Endothelial cell of hepatic sinusoid (primary cell): ENCODE data around the gene BSCL2.
"Not testable (repeated sequence)": the region's sequence is repeated elsewhere in the genome, so short reads cannot be mapped to it uniquely, and the experiment has no call there.

Experiments used
- in situ Hi-C: cut with HindIII; loops from 2 replicates; pipeline ENCODE4 v1.10.0; 2017; ENCODE audit warnings: low sequenced_read_pairs

Gene BSCL2

DNA sequence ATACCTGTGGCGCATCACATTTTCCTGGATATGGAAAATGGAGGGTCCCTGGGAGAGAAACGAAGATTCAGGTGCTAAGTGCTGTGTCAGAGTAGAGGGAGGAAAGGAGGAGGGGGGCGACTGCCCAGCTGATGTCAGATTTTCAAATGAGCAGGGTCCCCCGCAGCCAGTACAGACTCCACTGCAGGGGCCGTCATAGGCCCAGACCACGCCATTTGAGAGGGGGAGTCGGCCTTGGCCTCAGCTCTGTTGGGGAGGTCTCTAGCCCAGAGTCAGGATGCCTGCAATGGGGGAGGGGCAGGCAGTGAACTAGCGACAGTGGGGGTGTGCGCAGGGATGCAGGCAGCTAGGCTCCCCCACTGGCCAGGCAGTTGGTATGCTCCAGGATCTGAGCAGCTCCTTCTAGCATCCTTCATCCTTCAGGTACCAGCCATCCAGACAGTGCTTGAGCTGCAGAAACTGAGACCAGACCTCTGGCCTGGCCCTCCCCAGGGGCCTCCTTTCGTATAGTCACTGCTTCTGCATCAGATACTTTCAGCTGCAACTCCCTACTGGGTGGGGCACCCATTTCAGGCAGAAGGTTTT, at the start of gene BSCL2, which contains the start of gene GNG3:
Gene BSCL2, minus strand, starts transcription at position 148 of the 585 bp plus-strand sequence. CDS start 229 bp downstream, outside the sequence.
Gene GNG3, plus strand, starts transcription at position 400 of the 585 bp plus-strand sequence. CDS start 620 bp downstream, outside the sequence.
- in situ Hi-C loops = no loop called here

DNA sequence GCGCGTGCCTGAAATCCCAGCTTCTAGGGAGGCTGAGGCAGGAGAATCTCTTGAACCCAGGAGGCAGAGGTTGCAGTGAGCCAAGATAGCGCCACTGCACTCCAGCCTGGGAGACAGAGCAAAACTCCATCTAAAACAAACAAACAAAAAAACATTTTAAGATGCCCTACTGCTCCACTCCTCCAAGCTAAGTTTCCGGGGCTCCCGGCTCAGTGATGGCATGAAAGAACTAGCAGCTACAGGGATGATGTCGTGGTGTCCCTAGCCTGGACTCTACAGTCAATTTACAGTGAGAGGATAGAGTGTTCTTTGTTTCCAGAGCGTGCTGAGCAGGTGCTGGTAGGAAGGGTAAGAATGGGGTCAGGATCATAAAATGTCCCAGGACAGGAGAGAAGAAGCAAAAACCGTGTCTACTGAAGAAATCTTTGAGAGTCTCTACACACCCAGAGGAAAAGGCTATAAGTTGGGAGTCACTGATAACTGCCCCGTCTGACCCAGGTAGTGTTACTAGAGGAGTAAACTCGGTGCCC, 47.9 kb upstream of the BSCL2 start:
- in situ Hi-C loops = no loop called here

DNA sequence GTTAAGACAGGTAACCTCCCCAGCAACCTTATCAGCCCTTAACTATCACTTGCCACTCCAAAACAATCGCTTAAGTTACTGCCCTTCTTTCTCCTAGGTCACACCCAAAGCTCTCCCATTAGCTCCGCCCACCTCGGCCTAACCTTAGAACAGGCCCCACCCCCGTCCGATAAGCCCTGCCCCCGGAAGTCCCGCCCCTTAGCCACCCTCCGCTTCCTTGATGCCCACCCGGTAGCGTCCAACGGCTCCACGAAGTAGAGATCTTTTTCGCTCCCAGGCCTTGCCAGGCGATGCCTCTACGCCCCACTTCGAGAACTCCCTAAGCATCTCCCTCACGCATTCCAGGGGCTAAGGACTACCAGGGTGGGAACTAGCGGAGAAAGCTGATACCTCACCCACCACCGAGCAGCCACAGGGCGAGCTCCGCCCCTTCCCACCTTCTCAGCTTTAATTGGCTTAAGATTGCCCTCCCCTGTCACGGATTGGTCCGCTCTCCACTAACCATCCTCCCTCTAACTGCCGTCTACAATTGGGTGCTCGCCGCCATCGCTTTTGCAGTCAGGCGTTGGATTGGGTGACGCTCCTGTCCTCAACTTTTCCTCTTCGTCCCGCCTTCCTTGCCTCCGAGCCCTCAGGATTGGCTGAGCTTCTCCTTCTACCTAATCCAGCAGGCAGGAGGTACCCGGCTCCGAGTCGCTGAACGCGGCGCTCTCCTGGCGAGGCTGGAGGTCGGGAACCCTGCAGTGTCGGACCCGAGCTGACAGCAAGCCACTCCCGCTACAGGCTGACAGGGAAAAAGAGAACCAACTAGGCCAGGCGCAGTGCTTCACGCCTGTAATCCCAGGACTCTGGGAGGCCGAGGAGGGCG, 46.7 kb upstream of the BSCL2 start, which contains the start of gene ZBTB3:
Gene ZBTB3, minus strand, starts transcription at position 425 of the 868 bp plus-strand sequence. CDS start 496 bp downstream, outside the sequence.
- in situ Hi-C loops = loop anchor here (5.0 kb wide), 1 partner anchor 117 kb away; no protein-coding TSS in a partner anchor

DNA sequence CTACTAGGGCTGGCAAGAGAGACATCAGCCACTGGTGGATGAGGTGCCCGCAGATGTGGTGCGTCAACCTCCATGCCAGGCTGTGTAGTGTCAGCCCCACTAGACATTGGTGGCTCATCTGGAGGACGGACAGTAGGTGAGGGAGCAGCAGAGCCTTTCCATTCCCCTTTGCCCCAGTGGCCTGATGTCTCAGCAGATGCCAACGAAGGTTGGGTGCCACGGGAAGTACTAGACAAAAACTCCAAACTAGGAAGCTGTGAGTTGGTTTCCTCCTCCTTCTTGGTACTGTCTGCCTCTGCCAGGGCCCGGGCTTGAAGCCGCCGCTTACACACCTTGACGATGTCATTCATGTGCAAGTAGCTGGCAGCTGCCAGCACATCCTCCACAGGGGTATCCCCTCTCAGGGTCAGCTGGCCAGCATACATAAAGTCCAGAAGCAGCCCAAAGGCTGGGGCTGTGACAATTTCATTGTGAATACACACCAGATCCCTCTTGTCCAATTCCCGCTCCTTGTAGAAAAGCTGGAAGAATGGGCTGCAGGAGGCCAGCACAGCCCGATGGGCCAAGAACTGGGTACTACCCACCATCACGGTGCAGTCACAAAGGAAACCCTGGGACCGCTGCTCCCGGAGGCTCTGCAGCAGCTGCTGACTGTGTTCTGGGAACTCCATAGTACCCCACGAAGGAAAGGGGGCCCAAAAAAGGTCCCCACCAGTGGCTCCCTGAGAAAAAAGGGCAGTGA, 45.9 kb upstream of the BSCL2 start:
- in situ Hi-C loops = loop anchor here (5.0 kb wide), 1 partner anchor 116 kb away; no protein-coding TSS in a partner anchor

DNA sequence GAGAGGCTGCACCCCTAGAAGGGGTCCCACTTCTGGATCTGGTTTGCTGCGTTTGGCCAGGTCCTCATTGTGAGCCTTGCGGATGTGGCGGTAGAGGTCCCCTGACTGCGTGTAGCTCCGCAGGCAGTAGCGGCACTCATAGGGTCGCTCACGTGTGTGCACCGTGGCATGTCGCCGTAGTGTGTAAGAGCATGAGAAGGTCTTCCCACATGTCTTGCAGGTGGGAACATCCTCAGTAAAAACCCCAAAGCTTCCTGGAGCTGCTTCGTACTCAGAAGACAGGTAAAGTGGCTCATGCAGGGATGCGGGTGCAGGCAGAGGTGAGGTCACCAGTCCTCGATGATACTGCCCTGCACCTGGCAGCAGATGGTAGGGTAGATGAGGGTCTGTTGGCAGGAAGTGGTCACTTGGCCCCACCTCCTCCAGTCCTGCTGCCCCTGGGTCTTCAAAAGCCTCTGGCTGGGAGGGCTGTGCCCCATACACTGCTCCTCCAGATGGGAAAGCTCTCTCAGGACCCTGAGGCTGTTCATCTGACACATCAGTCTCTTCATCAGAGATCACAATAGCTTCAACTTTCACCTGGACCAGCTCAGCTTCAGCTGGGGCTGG, 45.1 kb upstream of the BSCL2 start:
- in situ Hi-C loops = loop anchor here (5.0 kb wide), 1 partner anchor 115 kb away; no protein-coding TSS in a partner anchor

DNA sequence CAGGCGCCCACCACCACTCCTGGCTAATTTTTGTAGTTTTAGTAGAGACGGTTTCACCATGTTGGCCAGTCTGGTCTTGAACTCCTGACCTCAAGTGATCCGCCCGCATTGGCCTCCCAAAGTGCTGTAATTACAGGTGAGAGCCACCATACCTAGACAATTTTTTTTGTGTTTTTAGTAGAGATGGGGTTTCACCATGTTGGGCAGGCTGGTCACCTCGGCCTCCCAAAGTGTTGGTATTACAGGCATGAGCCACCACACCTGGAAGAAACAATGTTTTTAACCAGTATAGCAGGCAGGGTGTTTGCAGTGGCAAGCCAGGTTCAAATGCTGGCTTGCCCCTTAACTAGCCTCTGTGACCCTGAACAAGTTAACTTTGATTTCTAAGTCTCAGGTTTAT, 42.7 kb upstream of the BSCL2 start:
- in situ Hi-C loops = loop anchor here (5.0 kb wide), 1 partner anchor 113 kb away; no protein-coding TSS in a partner anchor

DNA sequence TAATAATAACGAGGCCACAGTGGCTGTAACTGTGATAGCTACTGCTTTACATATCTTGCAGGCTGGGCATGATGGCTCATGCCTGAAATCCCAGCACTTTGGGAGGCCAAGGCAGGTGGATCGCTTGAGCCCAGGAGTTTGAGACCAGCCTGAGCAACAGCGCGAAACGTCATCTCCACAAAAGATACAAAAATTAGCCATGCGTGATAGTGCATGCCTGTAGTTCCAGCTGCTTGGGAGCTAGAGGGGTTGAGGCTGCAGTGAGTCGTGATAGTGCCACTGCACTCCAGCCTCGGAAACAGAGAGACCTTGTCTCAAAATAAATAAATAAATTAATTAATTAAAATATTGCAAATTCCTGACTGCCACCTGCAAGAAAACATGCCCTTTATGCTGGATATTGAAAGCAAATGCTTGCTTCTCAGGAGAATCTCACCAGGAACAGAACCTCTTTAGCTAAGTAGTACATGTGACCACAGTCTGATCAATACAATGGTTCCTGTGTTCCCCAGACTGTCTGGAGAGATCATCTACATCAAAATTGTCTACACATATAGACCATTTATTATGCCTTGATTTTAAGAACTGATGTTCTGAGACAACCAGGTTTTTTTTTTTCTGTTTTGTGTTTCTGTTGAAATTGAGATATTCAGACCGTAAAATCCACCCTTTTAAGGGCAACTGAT, 40.4 kb upstream of the BSCL2 start:
- in situ Hi-C loops = no loop called here

DNA sequence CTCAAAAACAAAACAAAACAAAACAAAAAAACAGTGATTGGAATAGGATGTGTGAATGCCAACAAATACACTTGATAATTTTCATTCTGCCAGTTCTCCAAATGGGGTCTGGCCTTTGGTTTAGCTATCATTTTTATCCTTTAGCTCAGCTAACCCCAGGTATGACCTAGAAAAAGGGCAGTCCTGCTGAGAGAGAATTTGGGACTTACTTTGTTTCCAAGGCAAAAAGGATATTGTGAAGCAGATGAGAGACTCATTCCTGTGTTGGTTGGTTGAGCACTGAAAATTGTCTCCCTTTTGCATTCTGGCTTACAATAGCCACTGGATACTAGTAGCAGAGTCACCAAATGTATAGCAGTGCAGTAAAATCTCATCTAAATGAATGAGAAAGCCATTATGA, 30.0 kb upstream of the BSCL2 start:
- in situ Hi-C loops = no loop called here

DNA sequence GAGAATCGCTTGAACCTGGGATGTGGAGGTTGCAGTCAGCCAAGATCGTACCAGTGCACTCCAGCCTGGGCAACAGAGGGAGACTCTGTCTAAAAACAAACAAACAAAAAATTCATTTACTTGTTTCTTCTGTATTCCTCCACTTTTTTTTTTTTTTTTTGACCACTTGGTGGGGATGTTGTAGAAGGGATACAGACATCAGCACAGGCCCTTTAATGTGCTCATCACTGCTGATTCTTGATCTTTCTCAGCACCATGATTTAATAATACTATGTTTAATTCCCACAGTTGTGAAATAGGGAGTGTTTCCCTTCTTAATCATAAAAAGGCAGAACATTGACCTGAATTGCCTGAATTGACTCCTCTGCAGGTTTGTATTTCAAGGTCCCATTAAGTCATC, 25.6 kb upstream of the BSCL2 start:
- in situ Hi-C loops = no loop called here

DNA sequence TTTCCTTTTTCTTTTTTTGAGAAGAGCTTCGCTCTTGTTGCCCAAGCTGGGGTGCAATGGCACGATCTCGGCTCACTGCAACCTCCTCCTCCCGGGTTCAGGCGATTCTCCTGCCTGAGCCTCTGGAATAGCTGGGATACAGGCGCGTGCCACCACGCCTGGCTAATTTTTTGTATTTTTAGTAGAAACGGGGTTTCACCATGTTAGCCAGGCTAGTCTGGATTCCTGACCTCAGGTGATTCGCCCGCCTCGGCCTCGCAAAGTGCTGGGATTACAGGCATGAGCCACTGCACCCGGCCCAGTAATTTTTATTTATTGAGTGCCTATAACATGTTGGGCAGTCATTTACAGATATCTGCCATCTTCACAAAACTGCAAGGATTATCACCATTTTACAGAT, 22.9 kb upstream of the BSCL2 start:
- in situ Hi-C loops = not testable (repeated sequence)

DNA sequence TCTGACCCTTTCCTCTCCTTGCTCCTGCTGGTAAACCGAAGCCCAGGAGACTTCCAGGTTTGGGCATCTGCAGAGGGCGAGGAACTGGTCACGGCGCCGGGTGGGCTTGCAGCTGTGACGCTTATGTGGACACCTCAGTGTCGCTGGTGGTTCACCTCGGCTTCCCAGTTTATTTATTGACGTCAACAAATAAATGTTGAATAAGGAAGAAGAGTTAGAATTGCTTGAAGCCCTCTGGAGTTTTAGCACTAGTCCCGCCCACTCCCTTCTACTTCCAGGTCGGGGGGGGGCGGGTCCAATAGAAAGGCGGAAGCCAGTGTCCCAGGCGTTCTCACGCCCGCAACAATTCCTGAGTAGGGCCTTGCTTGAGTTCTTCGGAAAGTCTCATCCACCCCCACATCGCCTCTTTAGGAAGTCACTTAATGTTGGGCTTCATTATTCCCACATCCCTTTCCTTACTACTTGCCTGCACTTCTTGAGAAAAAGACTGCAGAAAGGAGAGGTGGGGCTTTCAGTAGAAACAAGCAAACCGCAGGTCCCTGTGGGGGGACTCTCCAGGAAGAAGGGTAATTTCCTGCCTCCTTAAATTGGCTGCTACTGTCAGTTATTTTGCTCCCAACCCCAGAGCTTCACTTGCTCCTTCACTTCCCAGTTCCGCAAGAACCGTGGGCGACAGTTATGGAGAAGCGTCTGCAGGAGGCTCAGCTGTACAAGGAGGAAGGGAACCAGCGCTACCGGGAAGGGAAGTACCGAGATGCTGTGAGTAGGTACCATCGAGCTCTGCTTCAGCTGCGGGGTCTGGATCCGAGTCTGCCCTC, 21.2 kb upstream of the BSCL2 start, which contains the start of gene TTC9C:
Gene TTC9C, plus strand, starts transcription at position 316 of the 818 bp plus-strand sequence. Its CDS starts 363 bp downstream, at position 679.
- in situ Hi-C loops = no loop called here

DNA sequence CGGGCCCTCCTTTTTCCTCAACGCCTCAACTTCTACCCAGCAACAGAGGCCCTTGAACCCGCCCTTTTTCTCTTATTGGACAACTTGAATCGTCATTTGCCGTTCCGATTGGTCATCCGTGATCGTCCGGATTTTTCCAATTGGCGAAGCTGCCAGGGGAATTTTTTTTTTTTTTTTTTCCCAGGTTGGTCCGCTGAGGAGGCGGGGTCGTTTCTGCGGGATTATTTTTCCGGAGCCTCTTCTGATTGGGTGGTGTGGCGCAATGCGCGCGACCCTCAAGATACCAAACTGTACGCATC, 20.6 kb upstream of the BSCL2 start:
- in situ Hi-C loops = no loop called here

DNA sequence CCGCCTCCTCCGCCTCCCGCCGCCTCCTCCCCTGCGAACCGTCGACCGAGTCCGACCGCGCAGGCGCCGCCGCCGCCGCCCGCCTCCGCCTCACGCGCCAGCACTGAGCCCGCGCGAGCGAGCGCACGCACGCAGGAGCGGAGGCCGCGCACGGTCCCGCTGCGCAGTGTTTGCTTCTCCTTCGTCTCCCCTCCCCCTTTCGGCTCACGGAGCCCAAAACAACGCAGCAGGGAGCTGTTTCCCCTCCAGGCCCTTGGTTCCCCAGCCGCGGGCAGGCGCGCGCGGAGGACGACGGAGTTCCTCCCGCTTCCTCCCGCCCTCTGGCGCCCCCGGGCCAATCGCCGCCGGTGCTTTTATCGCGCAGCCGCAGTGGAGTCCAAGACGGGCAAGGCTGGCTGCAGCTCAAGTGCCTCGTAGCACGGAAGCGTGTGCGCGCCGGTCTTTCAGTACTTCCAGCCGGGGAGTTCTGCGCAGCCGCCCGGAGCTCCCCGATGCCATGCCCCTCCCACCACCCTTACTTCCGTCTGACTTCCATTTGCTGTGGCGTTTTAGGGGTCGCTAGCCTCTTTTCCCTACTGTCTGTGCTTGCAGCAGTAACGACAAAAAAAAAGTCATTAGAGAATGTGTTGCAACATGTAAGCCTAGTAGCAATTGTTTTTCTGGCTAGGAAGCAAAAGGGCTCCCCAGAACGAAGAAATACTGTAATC, 20.1 kb upstream of the BSCL2 start, which contains the start of gene HNRNPUL2:
Gene HNRNPUL2, minus strand, starts transcription at position 293 of the 707 bp plus-strand sequence. CDS start 301 bp downstream, outside the sequence.
- in situ Hi-C loops = no loop called here

DNA sequence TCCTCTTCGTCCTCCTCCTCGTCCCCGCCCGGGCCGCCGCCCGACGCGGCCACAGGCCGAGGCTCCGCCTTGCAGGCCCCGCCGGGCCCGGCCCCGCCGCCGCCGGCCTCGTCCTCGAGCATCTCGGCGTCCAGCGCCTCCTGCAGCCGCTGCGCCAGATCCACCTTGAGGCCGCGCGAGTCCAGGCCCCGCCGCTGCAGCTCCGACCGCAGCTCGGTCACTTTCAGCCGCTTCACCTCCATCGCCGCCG, 19.6 kb upstream of the BSCL2 start:
- in situ Hi-C loops = no loop called here

DNA sequence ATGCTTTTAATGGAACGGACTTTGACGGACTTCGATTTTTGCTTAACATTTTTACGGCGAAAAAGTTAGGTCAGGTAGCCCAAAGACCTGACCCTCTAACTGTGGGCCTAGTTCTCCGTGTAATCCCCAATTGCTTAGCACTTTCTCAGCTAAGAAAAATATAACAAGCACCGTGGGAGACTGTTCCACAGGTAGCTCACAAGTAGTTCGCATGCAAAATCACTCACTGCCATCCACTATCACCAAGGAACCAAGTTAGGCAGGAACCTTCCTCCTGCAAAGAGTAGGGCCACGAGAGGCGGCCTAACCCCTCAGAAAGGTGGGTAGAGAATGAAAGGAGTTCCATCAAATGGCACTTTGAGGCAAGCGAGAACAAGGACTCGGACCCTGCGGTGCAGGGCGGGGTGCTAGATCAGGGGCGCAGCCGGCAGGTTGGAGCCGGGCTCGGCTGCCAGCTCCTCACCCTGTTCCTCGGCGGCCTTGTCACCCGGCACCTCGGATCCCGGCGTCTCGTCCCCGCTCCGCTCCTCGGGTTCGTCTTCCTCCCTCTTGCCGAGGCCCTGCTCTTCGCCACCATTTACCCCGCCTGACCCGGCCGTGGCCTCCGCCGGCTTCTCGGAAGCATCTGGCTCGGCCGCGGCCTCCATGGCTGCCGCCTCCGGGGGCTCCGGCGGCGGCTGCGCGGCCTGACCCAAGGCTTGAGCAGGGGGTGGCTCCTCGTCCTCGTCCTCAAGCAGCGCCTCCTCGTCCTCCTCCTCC, 19.1 kb upstream of the BSCL2 start:
- in situ Hi-C loops = no loop called here

DNA sequence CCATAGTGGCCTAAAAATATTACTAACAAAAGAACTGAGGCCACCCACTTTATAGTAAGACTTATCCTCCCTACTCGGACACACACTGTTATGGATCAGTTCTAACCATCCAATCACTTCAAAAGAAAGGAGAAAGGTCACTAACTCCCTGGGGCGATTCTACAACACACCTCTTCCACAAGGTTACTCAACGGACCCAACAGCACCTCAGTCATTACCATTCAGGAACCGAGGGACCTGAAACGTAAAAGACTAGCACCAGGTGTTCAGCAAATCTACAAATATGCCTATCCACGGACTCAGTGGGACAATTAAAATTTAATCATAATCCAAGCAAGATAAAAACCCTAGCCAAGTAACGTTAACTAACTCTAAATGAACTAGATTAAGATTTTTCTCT, 18.4 kb upstream of the BSCL2 start:
- in situ Hi-C loops = no loop called here

DNA sequence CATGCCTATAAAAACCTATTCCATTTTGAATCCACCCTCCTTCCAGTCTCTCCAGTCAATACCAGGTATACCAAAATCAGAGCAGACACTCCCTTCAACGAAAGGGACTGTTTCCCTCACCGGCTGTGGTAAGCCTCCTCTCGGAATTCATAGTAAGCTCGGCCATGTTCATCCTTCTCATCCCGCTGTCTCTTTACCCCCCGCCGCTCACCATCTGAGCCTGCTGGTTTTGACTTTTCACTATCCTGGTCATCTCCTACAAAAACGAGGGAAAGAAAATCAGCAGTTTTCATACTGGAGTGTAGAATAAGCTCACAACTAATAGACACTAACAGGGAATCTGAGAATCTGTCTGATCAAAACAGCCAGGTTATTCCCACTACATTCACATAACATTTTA, 16.9 kb upstream of the BSCL2 start:
- in situ Hi-C loops = no loop called here

DNA sequence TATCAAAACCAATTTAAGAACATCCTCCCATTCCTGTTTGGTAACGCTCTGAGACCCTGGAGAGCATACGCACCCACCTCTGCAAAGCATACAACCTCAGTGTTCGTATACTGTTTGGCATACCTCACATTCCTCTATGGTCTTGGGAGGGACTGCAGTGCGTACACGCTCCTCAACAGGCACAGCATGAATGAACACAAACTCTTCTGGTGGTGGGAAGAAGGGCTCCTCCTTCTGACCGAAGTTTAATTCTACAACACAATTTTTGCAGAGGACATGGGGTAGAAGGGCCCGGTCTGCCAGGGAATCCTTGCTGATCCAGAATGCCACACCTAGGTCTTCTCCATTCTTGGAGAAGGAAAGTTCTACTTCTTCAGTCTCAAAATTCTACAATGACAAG, 14.8 kb upstream of the BSCL2 start:
- in situ Hi-C loops = no loop called here
